Mammary epithelial cell (primary cell): ENCODE results near the gene GDF15.
A peak's percentile ranks its signal among the peaks of the same experiment; 100 is the strongest.

Experiments
- EZH2 ChIP-seq: IDR thresholded peaks from 2 replicates; pipeline ENCODE4 v1.6.1; 2012; ENCODE audit warnings: low read length, inconsistent platforms, borderline replicate concordance
- TF ChIP-seq, protein P1 (sequence below), 2 donors: IDR thresholded peaks in 1 of 2; conservative IDR thresholded peaks in 1 of 2; 2 replicates each; pipeline ENCODE4 v1.5.1; 2011 to 2012; ENCODE audit warnings: inconsistent platforms in 2 of 2, low read length in 2 of 2, mild to moderate bottlenecking in 2 of 2, control low read depth in 1 of 2, low read depth in 1 of 2; ENCODE audit not compliant: insufficient read depth in 1 of 2; ENCODE audit errors: extremely low read depth in 1 of 2

DNA sequence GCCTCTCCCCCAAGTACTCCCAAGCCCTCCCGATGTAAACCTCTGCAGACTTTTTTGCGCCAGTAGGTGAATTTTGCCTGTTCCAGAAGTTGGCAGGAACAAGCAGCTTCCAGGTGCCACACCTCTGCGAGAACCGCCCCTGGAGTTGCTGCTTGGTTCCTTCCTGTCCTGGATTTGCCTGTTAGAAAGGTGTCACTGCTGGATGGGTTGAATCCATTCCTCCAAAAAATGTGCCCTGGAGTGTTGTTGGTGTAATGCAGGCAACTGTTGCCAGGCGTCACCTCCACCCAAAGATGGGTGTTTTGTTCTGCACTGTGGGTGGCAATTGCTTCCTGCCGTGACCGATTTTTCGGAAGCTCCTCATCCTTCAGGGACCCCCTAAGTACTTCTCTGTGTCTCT lies 39.9 kb upstream of the GDF15 start:
- TF ChIP-seq, protein P1, sequence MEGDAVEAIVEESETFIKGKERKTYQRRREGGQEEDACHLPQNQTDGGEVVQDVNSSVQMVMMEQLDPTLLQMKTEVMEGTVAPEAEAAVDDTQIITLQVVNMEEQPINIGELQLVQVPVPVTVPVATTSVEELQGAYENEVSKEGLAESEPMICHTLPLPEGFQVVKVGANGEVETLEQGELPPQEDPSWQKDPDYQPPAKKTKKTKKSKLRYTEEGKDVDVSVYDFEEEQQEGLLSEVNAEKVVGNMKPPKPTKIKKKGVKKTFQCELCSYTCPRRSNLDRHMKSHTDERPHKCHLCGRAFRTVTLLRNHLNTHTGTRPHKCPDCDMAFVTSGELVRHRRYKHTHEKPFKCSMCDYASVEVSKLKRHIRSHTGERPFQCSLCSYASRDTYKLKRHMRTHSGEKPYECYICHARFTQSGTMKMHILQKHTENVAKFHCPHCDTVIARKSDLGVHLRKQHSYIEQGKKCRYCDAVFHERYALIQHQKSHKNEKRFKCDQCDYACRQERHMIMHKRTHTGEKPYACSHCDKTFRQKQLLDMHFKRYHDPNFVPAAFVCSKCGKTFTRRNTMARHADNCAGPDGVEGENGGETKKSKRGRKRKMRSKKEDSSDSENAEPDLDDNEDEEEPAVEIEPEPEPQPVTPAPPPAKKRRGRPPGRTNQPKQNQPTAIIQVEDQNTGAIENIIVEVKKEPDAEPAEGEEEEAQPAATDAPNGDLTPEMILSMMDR (conservative IDR thresholded peaks at IDR 0.05 in 1 of 2, IDR thresholded peaks at IDR 0.05 in 1 of 2; ENCODE audit: extremely low read depth in 1 of 2, insufficient read depth in 1 of 2, low read depth in 1 of 2, low read length in 2 of 2), result peak; percentile 16 to 20
- no peak for TF ChIP-seq EZH2
